VCaP (cell line): ENCODE measurements around the gene MMAB.
A peak's percentile ranks its signal among the peaks of the same experiment; 100 is the strongest.

ENCODE experiments used
- H3K27ac ChIP-seq: fragments of 450-650 bp; 2 replicates; pipeline ENCODE4 v1.5.1; 2017
- TF ChIP-seq, protein P1 (sequence below): fragments of 450-650 bp; conservative IDR thresholded peaks from 2 replicates; pipeline ENCODE4 v1.5.1; 2017; ENCODE audit warnings: mild to moderate bottlenecking, moderate library complexity

Gene MMAB

DNA sequence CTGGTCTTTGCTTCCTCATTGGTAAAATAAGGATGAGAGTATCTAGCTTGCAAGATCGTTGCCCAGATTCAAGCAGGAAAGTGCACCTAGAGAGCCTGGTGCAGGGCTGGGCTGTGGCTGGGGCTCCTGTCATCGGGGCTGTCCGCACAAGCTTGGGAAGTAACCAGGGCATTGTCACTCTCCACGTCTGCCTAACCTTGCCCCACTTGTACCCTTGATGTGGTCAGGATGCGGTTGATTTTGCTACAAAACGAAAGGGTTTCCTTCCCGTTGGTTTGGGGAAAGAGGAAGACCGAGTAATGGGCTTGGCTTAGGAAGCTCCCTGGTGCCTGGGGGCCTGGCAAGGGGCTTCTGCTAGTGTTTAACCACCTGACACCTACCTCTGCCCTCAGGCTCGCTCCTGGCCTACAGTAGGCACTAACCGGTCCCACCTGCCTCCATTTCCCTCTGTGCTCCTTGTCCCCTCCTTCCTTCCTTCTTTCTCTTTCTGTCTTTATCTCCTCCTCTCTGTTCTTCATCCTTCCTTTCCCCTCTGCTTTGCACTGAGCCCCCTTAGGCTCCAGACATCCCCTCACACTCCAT, 22.1 kb upstream of the MMAB start:
- TF ChIP-seq, protein P1, sequence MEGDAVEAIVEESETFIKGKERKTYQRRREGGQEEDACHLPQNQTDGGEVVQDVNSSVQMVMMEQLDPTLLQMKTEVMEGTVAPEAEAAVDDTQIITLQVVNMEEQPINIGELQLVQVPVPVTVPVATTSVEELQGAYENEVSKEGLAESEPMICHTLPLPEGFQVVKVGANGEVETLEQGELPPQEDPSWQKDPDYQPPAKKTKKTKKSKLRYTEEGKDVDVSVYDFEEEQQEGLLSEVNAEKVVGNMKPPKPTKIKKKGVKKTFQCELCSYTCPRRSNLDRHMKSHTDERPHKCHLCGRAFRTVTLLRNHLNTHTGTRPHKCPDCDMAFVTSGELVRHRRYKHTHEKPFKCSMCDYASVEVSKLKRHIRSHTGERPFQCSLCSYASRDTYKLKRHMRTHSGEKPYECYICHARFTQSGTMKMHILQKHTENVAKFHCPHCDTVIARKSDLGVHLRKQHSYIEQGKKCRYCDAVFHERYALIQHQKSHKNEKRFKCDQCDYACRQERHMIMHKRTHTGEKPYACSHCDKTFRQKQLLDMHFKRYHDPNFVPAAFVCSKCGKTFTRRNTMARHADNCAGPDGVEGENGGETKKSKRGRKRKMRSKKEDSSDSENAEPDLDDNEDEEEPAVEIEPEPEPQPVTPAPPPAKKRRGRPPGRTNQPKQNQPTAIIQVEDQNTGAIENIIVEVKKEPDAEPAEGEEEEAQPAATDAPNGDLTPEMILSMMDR: no peak
- H3K27ac ChIP-seq: no peak overlapping the region

DNA sequence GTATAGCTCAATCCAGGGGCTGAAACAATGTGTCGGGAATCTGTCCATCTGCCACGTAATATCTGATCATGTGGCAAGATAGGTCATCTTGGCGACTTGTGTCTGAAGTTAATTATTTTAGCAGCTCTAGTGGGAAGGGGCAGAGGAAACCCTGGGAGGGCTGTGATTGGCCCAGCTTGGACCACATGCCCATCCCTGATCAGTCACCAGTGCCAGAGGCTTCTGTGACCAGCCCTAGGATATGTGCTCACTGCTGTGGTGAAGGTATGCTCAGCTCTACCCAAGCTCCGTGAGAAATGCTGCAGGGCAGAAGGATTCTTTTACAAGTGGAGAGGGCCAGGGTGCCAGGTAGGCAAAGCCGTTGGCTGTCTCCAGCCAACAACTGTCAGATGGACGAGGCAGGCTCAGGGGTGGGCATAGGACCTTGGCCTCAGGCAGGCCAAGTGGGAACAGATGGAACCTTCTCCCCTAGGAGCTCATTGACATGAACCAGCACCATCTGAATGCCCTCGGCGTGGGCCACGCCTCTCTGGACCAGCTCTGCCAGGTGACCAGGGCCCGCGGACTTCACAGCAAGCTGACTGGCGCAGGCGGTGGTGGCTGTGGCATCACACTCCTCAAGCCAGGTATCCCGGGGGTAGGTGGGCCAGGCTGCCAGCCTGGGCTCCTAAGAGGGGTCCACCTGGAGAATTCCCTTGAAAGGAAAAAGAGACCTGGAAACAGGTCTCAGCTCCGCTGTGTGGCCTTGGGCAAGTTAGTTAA, 21.4 kb upstream of the MMAB start:
- TF ChIP-seq, protein P1: no peak
- no peak overlapping the region for H3K27ac ChIP-seq

DNA sequence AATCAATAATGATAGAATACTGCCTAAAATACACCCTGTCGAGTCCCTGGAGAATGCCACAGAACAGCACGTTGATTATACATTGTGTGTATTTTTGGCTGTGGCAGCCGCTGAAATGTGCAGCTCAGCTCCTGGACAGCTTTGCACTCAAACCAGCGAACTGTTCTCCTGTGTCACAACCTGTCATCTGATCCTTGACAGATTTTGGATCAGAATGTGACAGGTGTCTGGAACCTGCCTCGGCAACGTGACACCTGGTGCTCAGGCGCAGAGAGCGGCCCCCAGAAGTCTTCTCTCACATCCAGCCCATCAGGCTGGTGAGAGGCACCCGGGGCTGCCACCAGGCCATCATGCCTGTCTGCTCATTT, 19.6 kb upstream of the MMAB start:
- TF ChIP-seq, protein P1: no peak
- no peak overlapping the region for H3K27ac ChIP-seq

DNA sequence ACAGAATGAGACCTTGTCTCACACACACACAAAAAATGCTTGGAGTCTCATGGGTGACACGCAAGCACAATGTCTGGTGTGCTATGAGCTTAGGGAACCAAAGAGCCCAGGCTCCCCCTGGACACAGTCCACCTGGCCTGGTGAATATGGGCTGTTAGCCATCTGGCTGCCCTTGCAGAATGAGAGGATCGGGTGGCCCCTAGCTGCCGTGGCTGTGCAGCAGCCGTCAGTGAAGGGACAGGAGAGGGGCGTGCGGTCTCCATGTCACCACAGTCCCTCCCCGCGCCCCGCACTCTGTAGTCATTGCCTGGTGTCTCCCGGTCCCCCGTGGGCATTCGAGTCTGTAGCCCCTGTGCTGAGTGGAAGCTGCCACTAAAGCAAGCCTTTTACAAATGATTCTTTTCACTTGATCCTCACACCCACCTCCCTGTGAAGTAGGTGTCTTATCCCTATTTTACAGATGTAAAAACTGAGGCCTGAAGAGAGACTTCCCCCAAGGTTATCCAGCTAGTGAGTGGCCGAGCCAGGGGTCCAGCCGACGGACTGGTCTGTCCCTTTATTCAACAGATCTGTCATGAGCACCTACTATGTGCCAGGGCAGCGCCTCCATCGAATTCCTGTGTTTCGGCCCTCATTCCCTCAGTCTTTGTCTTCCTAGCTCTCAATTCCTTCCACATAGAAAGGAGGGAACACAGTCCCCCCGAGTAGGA, 19.0 kb upstream of the MMAB start:
- TF ChIP-seq, protein P1: no peak
- H3K27ac ChIP-seq: no peak overlapping the region

DNA sequence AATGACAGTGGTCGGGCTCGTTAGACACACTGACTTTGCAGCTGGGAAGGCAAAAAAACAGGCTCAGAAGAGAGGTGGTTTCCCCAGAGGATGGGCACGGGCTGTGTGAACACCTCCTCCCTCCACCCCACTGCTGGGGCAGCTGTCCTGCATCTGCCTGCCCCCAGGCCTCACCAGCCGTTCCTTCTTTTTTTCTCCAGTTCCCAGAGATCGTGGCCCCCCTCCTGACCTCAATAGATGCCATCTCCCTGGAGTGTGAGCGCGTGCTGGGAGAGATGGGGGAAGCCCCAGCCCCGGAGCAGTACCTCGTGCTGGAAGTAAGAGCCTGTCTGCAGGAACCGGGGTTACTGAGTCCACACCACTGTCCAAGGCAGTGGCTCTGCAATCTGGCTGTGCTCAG, 17.7 kb upstream of the MMAB start:
- TF ChIP-seq, protein P1: no peak
- no peak overlapping the region for H3K27ac ChIP-seq

DNA sequence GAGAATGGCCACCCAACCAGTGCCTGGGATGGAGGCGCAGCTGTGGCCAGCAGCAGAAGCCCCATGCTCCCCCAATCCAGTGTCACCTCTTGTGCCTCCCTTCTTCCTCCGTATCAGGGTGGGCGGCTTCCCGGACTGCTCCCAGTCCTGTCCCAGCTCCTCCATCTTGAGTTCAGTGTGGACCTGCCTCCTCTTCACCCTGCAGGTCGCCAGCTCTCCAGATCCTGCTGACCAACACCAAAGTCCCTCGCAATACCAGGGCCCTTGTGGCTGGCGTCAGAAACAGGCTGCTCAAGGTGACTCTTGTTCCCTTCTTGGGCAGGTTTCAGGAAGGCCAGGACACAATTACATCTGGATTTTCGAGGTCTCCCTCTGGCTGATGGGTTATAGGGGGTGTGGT, 17.3 kb upstream of the MMAB start:
- peak overlapping the region; percentile 74; the same call in 1 of the 2 replicates for H3K27ac ChIP-seq

More for the DNA sequence above, 17.3 kb upstream of the MMAB start:
- TF ChIP-seq, protein P1: no peak
